ENCODE data around the gene HS6ST1.

The HS6ST1 gene

GRCh38 chr2:128354726-128355470 is 36.2 kb upstream of the HS6ST1 start:
- no peaks in the 10 kb centered on the region for H3K9me3 ChIP-seq (ENCODE audit: control insufficient read depth, insufficient read depth, low read depth, low read length)
- TF ChIP-seq PBX3 (CRISPR knock-in tag; IDR thresholded peaks at IDR 0.05), result no peak
- no peak for TF ChIP-seq ZNF239 (tag by site-specific recombination; IDR thresholded peaks at IDR 0.05)
- TF ChIP-seq ZFP41 (tag by site-specific recombination; IDR thresholded peaks at IDR 0.05; ENCODE audit: borderline replicate concordance), result no peak
- TF ChIP-seq KLF9 (tag by site-specific recombination; IDR thresholded peaks at IDR 0.05; ENCODE audit: low read depth), result no peak
- TF ChIP-seq ZNF776 (tag by site-specific recombination; IDR thresholded peaks at IDR 0.05; ENCODE audit: borderline replicate concordance), result no peak
- TF ChIP-seq KLF10 (tag by site-specific recombination; IDR thresholded peaks at IDR 0.05), result no peak
- TF ChIP-seq ZNF488 (tag by site-specific recombination; IDR thresholded peaks at IDR 0.05), result no peak
- TF ChIP-seq ZNF148 (tag by site-specific recombination; IDR thresholded peaks at IDR 0.05; ENCODE audit: borderline replicate concordance), result no peak
- TF ChIP-seq ZNF302 (tag by site-specific recombination; IDR thresholded peaks at IDR 0.05; ENCODE audit: low read depth), result no peak
- no peak for TF ChIP-seq HIC1 (tag by site-specific recombination; IDR thresholded peaks at IDR 0.05)
- TF ChIP-seq ZFP37 (tag by site-specific recombination; IDR thresholded peaks at IDR 0.05), result no peak
- no peak for TF ChIP-seq ZIC2 (tag by site-specific recombination; IDR thresholded peaks at IDR 0.05)
- H3K36me3 ChIP-seq (ENCODE audit: control insufficient read depth in 2 of 2, insufficient read depth in 1 of 2, low read length in 2 of 2), result no peaks in the 10 kb centered on the region
- ChIA-PET POLR2A (no interaction called here), CTCF (no interaction called here)
- no peak overlapping the region for H3K27ac ChIP-seq (ENCODE audit: extremely low read depth, low read depth, low read length)
- H3K4me1 ChIP-seq (ENCODE audit: control insufficient read depth, insufficient read depth, low read length), result no peaks in the 10 kb centered on the region
- H3K4me3 ChIP-seq (ENCODE audit: low read depth, low read length), result no peak overlapping the region

GRCh38 chr2:128354161-128354560 is 35.5 kb upstream of the HS6ST1 start:
- TF ChIP-seq ZNF433 (tag by site-specific recombination; IDR thresholded peaks at IDR 0.05; ENCODE audit: low read depth) (no peak), MEIS1 (CRISPR knock-in tag; IDR thresholded peaks at IDR 0.05; ENCODE audit: borderline replicate concordance) (no peak), ZNF629 (tag by site-specific recombination; IDR thresholded peaks at IDR 0.05) (no peak), ZNF112 (tag by site-specific recombination; IDR thresholded peaks at IDR 0.05) (no peak), ZNF558 (tag by site-specific recombination; IDR thresholded peaks at IDR 0.05) (no peak), ZNF747 (tag by site-specific recombination; IDR thresholded peaks at IDR 0.05) (no peak), ZNF416 (tag by site-specific recombination; IDR thresholded peaks at IDR 0.05) (no peak), HOXA7 (CRISPR knock-in tag; IDR thresholded peaks at IDR 0.05; ENCODE audit: borderline replicate concordance) (no peak), ZNF2 (tag by site-specific recombination; IDR thresholded peaks at IDR 0.05) (no peak), ZNF133 (tag by site-specific recombination; IDR thresholded peaks at IDR 0.05) (no peak), ZSCAN30 (tag by site-specific recombination; IDR thresholded peaks at IDR 0.05) (no peak), SETDB1 (IDR thresholded peaks at IDR 0.05; ENCODE audit: insufficient read length, low read length) (no peak)
- Histone ChIP-seq H3K27ac (ENCODE audit: extremely low read depth, low read depth, low read length) (no peak overlapping the region), H3K9me3 (ENCODE audit: control insufficient read depth, insufficient read depth, low read depth, low read length) (no peaks in the 10 kb centered on the region), H3K36me3 (ENCODE audit: control insufficient read depth in 2 of 2, insufficient read depth in 1 of 2, low read length in 2 of 2) (no peaks in the 10 kb centered on the region), H3K4me3 (ENCODE audit: low read depth, low read length) (no peak overlapping the region), H3K4me1 (ENCODE audit: control insufficient read depth, insufficient read depth, low read length) (no peaks in the 10 kb centered on the region)
- ChIA-PET POLR2A (no interaction called here), CTCF (interaction anchor here (0.6 kb wide), 1 partner anchor 31 kb away, joined by 3 read pairs; no protein-coding TSS in a partner anchor)
